Mammary epithelial cell (primary cell): ENCODE results near the gene NR2F6.

Source experiments
- EZH2 ChIP-seq: IDR thresholded peaks from 2 replicates; pipeline ENCODE4 v1.6.1; 2012; ENCODE audit warnings: low read length, inconsistent platforms, borderline replicate concordance
- TF ChIP-seq, protein P1 (sequence below), 2 donors: IDR thresholded peaks in 1 of 2; conservative IDR thresholded peaks in 1 of 2; 2 replicates each; pipeline ENCODE4 v1.5.1; 2011 to 2012; ENCODE audit warnings: inconsistent platforms in 2 of 2, low read length in 2 of 2, mild to moderate bottlenecking in 2 of 2, control low read depth in 1 of 2, low read depth in 1 of 2; ENCODE audit not compliant: insufficient read depth in 1 of 2; ENCODE audit errors: extremely low read depth in 1 of 2

DNA sequence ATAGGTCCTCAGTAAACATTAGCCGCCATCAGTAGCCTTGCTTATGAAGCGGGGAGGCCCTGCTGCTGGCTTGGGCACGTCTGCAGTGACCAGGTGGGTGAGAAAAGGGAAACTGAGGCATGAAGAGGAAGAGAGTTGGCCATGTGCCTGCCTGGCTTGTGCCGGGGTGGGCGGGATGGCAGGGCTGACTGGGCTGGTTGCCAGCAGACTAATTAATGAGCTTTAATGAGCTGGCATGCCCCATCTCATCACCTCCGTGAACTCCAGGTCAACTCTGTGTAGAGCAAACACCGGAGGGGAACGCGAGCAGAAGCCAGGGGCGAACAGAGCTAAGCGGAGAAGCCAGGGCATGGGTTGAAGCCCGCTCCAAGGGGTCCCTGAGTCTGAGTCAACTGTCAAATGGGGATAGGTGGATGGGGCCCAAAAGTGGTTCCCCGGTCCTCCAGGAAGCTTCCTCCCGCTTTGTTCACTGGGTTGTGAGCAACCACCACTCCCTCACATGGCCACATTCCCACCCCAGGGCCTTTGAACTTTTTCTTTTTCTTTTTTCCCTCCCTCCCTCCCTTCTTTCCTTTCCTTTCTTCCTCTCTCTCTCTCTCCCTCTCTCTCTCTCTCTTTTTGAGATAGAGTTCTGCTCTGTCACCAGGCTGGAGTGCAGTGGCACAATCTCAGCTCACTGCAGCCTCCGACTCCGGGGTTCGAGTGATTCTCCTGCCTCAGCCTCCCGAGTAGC is 8.7 kb downstream of the NR2F6 start:
- TF ChIP-seq EZH2 = no peak
- TF ChIP-seq, protein P1, sequence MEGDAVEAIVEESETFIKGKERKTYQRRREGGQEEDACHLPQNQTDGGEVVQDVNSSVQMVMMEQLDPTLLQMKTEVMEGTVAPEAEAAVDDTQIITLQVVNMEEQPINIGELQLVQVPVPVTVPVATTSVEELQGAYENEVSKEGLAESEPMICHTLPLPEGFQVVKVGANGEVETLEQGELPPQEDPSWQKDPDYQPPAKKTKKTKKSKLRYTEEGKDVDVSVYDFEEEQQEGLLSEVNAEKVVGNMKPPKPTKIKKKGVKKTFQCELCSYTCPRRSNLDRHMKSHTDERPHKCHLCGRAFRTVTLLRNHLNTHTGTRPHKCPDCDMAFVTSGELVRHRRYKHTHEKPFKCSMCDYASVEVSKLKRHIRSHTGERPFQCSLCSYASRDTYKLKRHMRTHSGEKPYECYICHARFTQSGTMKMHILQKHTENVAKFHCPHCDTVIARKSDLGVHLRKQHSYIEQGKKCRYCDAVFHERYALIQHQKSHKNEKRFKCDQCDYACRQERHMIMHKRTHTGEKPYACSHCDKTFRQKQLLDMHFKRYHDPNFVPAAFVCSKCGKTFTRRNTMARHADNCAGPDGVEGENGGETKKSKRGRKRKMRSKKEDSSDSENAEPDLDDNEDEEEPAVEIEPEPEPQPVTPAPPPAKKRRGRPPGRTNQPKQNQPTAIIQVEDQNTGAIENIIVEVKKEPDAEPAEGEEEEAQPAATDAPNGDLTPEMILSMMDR (conservative IDR thresholded peaks at IDR 0.05 in 1 of 2, IDR thresholded peaks at IDR 0.05 in 1 of 2; ENCODE audit: extremely low read depth in 1 of 2, insufficient read depth in 1 of 2, low read depth in 1 of 2, low read length in 2 of 2) = no peak
